DMS53 treated with DMSO at 0.1 percent for 48 hours (cell line): ENCODE results near the gene PSG5.
"Not testable (repeated sequence)": the region's sequence is repeated elsewhere in the genome, so short reads cannot be mapped to it uniquely, and the experiment has no call there.

ENCODE experiments used
- DNase-seq: peaks from one replicate; lab custom pipeline; 2025; ENCODE audit not compliant: unreplicated experiment; lab: John Stamatoyannopoulos, UW

PSG5 gene

DNA sequence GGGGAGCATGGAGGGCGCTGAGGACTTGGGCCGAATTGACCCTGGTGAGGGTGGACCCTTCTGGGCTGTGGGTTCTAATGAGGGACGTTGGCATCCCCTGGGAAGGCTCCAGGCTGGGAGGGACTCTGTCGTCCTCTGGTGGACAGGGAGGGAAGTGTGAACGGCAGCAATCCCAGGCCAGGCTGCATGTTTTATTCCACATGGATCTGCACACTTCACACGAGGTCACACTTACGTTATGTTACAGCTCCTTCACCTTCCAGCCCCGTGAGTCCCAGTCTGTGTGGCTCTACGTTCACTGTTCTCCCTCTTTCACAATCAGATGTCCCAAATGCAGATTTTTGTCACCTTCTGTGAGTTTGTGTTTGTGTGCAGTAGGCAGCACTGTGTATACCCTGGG is 1.8 kb upstream of the PSG5 start:
- not testable (repeated sequence) for DNase-seq

DNA sequence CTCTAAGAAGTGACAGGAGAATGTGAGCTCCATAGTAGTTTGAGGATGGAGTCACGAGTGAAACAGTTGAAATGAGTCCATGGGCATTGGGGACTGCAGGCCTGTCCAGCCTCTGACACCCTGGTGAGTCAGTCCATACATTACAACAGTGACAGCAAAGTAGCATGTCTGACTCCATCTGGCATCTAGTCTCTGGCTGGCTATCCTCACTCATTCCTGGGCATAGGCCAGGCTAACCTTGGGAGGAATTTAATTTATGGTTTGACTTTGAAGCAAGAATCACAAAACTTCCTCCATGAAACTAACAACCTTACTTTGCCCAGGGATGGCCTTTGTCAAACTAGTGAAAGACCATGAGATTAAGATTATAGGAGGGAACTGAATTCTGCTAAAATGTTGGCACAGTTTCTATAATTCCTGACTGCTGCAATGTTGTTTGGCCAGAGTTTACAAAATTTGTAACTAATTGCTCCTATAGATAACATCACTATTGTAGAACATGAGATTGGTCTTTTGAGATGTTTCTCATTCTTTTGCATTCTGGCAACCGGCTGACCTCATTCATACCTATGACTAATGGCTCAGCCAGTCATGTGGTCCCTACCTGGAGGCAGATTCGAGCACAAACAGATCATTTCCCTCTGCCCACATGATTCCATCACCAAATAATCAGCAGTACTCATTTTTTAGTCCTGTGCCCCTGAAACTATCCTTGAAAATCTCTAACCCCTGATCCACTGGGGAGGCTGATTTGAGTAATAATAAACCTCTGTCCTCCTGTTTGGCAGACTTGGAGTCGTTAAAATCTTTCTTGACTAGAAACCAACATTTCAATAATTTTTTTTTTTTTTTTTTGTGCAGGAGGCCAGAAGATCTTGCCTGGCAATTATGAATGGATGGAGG is 4.2 kb downstream of the PSG5 start:
- not testable (repeated sequence) for DNase-seq

DNA sequence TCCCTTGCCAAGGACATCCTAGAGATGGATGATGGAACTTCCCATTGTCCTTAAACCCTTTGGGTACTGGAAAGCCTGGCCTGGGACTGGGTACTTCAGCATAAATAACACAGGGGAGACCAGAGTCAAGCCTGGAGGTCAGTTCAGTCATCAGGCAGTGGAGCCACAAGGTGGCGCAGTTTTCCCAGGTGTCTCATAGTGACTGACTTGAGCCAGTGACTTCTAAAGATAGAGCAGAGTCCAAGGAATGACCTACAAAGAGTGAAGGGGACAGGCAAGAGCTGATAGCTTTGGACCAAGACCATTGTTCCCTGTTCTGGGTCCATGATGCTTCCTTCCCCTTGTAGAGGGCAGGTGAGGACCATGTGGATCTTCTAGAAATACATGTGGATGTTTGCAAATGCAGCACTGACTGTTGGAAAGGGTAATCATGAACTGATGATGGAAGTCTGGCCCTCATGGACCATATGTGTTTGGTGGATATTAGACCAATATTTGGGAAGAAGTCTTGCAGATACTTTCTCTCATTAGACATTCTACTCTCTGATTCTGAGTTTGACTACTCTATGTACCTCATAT is 6.7 kb downstream of the PSG5 start:
- not testable (repeated sequence) for DNase-seq

DNA sequence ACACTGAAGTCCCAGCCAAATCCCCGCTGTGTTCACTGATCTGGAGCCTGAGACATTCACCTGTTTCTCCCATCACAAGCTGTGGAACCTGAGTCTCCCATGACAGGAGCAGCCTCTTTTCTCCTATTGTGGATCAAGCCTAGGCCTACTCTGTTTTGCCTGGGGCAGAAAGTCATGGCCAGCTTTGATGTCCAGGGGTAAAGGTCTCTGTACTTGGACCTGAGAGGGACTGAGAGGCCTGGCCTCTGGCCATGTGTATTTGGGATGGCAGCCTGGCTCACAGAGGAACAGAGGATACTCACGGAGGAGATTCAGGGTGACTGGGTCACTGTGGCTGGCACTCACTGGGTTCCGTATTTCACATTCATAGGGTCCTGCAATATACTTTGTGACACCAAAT is 7.8 kb downstream of the PSG5 start:
- DNase-seq = not testable (repeated sequence)

DNA sequence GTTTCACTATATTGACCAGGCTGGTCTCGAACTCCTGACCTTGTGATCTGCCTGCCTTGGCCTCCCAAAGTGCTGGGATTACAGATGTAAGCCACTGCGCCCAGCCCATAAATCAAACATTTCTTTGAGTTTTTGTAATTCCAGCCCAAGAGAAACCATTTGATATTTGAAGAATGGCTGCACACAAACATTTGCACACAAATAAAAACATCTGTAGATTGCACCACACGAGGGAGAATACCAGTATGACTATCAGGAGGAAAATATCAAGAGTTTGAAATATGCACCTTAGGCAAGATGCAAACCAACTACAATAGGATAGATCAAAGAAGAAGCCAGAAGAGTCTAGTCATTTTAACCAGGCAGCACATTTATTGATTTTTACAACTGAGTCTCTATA is 20.4 kb downstream of the PSG5 start:
- not testable (repeated sequence) for DNase-seq

DNA sequence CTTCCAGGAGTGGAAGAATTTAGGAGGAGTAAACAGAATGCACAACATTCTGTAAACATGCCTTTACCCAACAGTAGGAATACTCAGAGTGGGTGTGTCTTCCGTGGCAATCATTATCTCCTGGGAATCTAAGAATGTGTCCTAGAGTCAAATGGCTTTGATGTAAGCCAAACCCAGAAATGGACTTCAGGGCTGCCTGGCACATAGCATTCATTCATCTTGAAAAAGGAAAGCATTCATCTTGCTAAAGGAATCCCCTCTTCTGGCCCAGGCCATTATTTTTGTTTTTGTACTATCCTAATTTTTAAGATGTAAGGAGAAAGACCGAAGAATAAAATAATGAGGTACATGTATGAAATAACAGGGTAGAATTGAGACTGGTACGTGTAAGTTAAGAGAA is 23.2 kb downstream of the PSG5 start:
- DNase-seq = not testable (repeated sequence)

DNA sequence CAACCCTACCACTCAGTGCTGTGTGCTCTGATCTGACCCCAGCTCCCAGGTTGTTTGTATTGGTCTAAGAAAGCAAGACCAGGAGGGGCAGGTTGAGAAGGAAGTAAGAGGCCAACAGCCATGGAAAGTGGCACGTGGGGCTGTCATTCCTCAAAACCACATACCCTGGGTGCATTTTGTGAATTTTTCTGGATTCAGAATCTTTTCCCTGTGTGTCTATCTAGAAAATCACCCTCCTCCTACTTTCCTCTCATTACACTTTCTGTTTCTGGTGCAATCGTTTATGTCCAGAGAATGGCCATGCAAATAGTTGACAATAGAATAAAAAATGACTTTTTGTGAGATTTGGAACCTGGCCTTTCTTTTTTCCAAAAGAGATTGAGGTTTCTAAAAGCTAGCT is 24.1 kb downstream of the PSG5 start:
- not testable (repeated sequence) for DNase-seq

DNA sequence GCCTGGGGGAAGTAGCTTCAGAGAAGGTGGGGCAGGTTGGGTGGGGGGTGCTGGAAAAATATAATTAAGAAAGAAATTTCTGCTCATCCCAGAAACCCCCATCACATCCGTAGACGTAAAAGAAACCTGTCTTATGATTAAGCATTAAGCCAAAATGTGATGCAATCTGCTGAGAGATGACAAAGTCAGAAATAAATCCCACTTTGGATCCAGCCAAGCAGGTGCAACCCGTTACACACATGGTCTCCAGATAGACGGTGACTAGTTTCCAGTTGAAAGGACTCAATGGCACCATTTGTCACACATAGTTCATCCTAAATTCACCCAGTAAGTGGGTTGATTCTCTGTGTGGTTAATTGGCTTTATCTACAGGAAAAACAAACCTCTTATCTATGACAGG is 34.1 kb downstream of the PSG5 start:
- no peak for DNase-seq

DNA sequence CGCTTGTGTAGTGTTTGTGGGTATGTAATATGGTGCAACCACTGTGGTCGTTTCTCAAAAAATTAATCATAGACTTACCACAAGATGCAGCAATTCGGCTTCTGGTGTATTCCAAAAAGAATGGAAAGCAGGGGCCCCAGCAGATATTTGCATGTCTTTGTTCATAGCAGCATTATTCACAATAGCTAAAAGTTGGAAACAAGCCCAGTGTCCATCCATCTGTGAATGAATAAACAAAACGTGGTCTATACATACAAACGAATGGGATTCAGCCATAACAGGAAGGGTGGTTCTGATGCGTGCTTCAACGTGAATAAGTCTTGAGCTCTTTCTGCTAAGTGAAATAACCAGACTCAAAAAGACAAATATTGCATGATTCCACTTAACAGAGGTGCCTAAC is 36.5 kb downstream of the PSG5 start:
- DNase-seq = not testable (repeated sequence)

DNA sequence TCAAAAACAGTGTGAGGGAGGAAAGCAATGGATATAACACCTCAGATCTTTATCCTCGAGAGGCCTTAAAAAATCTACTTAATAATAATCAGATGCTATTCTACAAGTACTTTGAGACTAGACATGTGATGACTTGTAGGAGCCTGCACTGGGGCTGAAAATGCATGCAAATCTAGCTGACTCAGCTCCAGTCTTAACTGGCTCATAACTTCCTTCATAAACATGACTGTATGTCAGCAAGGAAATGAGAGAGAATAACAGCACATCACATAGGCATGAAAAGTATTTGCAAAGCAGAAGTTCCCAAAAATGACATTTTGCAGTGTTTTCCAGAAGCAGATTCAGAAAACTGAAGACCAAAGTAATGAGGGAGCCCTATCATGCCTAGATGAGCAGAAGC is 38.1 kb downstream of the PSG5 start:
- no peak for DNase-seq

DNA sequence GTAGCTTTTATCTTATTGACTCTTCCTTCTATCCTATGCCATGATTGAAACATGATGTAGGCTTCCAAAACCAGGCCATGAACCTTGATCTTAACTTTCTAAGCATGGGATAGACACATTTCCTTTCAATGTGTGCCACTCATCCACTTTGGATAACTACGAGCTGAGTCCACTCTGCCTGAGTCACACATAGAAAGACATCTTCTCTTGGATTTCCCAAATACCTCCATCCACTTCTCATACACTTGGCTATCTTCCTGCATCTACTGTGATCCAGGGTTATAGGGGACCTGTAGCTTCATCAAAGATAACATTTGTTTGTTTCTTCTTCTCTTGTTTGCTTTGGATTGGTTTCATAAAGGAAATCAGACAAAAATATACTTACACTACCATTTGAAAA is 44.6 kb downstream of the PSG5 start:
- DNase-seq = not testable (repeated sequence)

DNA sequence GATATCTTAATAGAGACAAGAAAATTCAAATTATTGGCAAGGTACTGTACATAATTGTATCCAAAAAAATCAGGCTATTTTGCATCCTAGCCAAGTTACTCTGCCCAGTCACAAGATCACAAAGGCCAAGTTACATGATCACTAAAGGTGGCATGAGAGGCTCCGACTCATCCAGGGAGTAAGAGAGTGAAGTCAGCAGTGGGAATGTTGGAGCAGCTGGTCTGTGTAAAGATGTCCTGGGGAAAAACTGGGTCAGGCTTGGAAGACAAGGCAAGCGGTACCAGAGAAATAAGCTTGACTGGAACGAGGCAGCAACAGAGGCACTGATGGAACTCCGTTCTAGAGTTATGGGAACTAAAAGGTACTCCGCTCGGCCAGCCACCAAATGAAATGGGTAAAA is 53.6 kb downstream of the PSG5 start:
- DNase-seq = no peak

DNA sequence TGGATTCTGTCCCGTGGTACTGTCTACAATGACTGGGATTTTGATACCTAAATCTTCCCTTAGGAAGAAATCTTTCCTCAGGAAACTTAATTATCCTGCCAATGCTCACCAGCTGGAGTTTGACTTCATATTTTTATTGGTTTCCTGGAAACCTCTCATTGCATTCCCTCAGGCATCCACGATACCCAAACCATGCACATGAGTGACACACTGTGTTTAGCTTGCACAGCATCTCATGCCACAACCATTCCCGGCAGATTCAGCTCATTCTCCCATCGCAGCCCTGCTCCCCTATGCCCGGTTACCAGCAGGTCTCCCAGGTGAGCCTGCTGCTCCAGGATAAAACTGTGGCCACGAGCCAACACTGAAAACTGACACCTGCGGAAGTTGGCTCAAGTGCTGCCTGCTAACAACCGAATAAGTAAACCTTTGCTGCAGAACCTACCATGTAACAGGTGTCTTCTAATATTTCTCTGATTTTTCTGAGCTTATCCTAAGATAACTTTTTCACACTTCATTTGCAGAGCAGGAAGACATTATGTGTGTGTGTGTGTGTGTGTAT is 55.0 kb downstream of the PSG5 start:
- DNase-seq = not testable (repeated sequence)

DNA sequence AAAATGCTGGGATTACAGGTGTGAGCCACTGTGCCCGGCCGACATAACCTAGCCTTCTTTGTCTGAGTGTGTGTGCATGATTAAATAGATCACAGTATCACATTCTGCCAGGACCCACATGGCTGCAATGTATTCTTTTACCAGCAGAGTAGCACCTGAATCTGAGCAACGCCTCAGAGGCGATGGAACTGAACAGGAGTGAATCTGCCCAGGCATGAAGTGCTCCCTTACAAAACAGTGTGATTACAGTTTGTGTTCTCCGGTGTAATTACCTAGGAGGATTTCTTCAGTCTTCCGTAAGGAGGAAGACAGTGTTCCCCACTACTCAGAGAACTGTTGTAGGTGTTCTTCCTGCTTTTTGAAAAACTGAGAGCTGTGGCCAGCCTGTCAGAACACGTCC is 57.1 kb downstream of the PSG5 start:
- DNase-seq = not testable (repeated sequence)

DNA sequence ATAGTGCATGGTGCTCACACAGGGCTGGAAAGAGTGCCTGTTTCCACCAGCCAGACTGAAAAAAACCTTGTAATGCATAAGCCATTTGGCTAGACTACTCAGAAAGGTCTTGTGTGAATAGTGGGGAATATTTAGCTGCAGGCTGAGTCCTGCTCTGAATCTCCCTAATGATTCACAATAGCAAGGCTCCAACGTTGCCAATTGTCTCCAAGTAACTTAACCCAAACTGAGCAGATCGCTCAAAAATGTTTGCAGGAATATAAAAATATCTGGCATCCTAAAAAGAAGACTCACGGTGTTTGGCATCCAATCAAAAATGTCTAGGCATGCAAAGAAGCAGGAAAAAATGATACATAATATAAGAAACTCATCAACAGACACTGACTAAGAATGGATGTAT is 59.0 kb downstream of the PSG5 start:
- not testable (repeated sequence) for DNase-seq

DNA sequence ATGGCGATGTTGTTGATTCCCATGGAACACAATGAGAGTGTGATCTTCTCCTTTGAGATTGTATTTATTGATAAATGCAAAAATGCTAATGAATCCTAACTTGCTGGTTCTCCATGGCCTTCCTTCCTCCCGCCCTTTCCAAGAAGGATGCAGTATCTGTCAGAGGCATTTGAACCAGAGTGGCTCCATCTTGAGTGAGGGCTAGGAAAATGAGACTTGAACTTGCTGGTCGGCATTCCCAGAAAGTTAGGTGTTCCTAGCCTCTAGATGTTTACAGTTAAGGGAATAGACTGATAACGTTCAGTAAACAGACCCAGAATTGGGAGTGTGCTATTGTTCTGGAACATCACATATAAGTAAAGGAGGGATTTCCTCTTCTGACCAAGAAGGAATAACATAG is 59.6 kb downstream of the PSG5 start:
- no peak for DNase-seq

DNA sequence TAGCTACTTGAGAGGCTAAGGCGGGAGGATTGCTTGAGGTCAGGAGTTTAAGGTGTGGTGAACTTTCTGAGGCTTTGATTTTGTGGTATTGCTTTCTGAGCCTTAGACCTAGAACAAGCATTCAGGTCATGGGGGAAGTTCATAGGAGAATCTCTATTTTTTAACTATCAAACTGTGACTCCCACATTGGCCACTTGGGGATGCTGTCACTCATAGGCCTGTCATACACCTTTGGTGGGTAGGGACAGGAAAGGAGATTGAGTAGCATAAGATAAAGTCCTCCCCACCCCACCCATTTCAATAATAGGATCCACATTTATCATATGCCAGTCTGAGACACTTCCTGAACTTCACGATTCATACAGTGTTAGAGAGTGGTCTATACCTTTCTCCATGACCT is 62.0 kb downstream of the PSG5 start:
- no peak for DNase-seq

DNA sequence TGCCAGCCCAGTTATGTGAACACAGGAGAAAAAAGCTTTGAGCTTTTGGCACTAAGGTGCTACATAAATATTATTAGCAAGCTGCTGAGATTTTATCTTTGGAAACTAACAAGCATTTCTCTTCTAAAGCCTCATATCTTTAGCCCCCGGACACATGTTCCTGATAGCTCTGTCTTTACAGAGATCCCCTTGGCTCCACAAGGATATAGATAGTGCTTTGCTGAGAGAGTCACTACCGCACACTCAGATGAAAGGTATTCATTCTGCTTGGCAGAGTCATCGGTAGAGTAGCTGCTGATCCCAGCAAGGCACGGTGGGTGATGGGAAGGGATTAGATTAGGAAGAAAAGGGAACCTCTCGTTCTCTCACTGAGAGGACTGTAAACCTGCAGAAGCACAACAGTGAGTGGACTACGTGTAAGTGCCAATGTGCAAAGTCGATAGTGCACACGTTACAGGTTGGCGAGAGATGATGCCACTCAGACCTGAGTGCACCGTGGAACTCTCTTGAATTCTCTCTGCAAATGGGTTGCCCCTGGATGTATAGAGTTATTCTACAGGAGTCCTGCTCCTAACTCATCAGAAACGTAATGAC is 65.8 kb downstream of the PSG5 start:
- not testable (repeated sequence) for DNase-seq

DNA sequence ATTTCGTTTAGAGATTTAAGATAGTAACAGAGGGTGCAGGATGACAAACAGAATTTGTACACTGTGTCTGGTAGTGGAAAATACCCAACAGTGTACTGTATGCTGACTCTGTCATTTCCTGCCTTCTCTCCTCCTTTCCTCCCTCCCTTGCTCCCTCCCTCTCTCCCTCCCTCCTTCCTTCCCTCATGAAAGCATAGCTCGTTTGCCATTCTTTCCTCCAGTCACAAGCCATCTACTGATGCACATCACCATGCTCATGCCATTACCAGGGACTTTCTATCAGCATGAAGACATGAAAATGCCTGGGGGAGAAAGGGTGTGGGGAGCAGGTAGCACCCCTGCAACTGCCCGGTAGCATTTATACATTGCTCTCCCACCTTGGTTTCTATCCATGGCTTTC is 66.8 kb downstream of the PSG5 start:
- DNase-seq = not testable (repeated sequence)
